OCI-LY7 (cell line): ENCODE measurements around the gene ATG9A. TPM values are rescaled to one million over a fixed set of nuclear protein-coding genes. Genes with fewer than 3 reads are reported as not detected.

Experiments
- BruUV-seq: library from RNA; stranded (reverse); fragments of 400-500 nt; replicated peaks from 2 replicates; lab custom pipeline; 2021; lab: Mats Ljungman, UMichigan
- CTCF ChIA-PET: fragments of 300-600 bp; sonication (Branson Sonifier 250); formaldehyde crosslinking; loops from one replicate; lab custom pipeline; 2022; ENCODE audit warnings: antibody characterized with exemption; ENCODE audit not compliant: unreplicated experiment; lab: Charles Lee
- POLR2A ChIA-PET: fragments of 300-600 bp; sonication (Branson Sonifier 250); formaldehyde crosslinking; loops from one replicate; lab custom pipeline; 2022; ENCODE audit warnings: antibody characterized with exemption; lab: Charles Lee
- DNase-seq: peaks from one replicate; pipeline ENCODE4 v3.0.0-alpha.2; 2015; ENCODE audit warnings: low spot score
- H2AFZ ChIP-seq: fragments of 200-600 bp; sonication (generic), shearing (Covaris generic); 2 replicates; pipeline ENCODE4 v1.6.1; 2014; ENCODE audit warnings: mild to moderate bottlenecking, antibody characterized with exemption, low read length, moderate library complexity
- H3K27ac ChIP-seq: fragments of 200-600 bp; sonication (generic); 2 replicates; pipeline ENCODE4 v1.5.1; 2014; ENCODE audit warnings: mixed run types, low read depth, mild to moderate bottlenecking, moderate library complexity, low read length, inconsistent platforms; ENCODE audit not compliant: poor library complexity, severe bottlenecking
- H3K36me3 ChIP-seq: fragments of 200-600 bp; sonication (generic); 2 replicates; pipeline ENCODE4 v1.6.1; 2014; ENCODE audit warnings: mild to moderate bottlenecking, antibody characterized with exemption, low read length, moderate library complexity, mixed read lengths; ENCODE audit not compliant: insufficient read depth
- H3K4me1 ChIP-seq: fragments of 200-600 bp; sonication (generic); 2 replicates; pipeline ENCODE4 v1.5.1; 2014; ENCODE audit warnings: mild to moderate bottlenecking, low read length; ENCODE audit not compliant: insufficient read depth, poor library complexity, severe bottlenecking
- H3K4me2 ChIP-seq: fragments of 200-600 bp; sonication (generic); 2 replicates; pipeline ENCODE4 v1.6.1; 2014; ENCODE audit warnings: mild to moderate bottlenecking, low read length
- H3K4me3 ChIP-seq: fragments of 200-600 bp; sonication (generic); 2 replicates; pipeline ENCODE4 v1.5.1; 2014; ENCODE audit warnings: mild to moderate bottlenecking, low read depth, low read length; ENCODE audit not compliant: poor library complexity, severe bottlenecking
- H3K79me2 ChIP-seq: fragments of 200-600 bp; sonication (generic); 2 replicates; pipeline ENCODE4 v1.6.1; 2016; ENCODE audit warnings: low read depth, mild to moderate bottlenecking, low read length, moderate library complexity, mixed read lengths; ENCODE audit not compliant: insufficient read depth
- H3K9me2 ChIP-seq: fragments of 200-600 bp; sonication (generic); 2 replicates; pipeline ENCODE4 v1.6.1; 2016; ENCODE audit warnings: mild to moderate bottlenecking, low read length, mixed read lengths; ENCODE audit not compliant: insufficient read depth
- H3K9me3 ChIP-seq: fragments of 200-600 bp; sonication (generic); 2 replicates; pipeline ENCODE4 v1.6.1; 2014; ENCODE audit warnings: mild to moderate bottlenecking, mixed run types, low read length, mixed read lengths
- H4K20me1 ChIP-seq: fragments of 200-600 bp; sonication (generic); 2 replicates; pipeline ENCODE4 v1.6.1; 2014; ENCODE audit warnings: mild to moderate bottlenecking, antibody characterized with exemption, low read length, moderate library complexity, mixed read lengths; ENCODE audit not compliant: insufficient read depth
- EZH2phosphoT487 ChIP-seq: fragments of 200-600 bp; sonication (generic); IDR thresholded peaks from 2 replicates; pipeline ENCODE4 v1.6.1; 2018; ENCODE audit warnings: low read depth, borderline replicate concordance, mild to moderate bottlenecking, mixed run types, antibody characterized with exemption, low read length, moderate library complexity, mixed read lengths
- intact Hi-C: fragments of 100-400 bp; cut with micrococcal nuclease; formaldehyde crosslinking; loops from one replicate; pipeline ENCODE4 v1.10.0; 2022; ENCODE audit not compliant: unreplicated experiment
- total RNA-seq, 2 experiments: library from RNA; depleted of rRNA in 1 of 2; stranded (reverse); fragments of >200 nt in 1 of 2; shearing (Covaris generic) in 1 of 2; gene quantifications; 2 replicates each; pipeline ENCODE4 v1.2.3, GENCODE V29; 2014 to 2022
- TF ChIP-seq, protein P1 (sequence below): fragments of 200-600 bp; sonication (generic); conservative IDR thresholded peaks from 2 replicates; pipeline ENCODE4 v1.5.1; 2014; ENCODE audit warnings: mild to moderate bottlenecking, antibody characterized with exemption, low read length, moderate library complexity, mixed read lengths

ATG9A gene
- total RNA-seq, 2 experiments from 2014 or later = 22.2 to 23.4 TPM

DNA sequence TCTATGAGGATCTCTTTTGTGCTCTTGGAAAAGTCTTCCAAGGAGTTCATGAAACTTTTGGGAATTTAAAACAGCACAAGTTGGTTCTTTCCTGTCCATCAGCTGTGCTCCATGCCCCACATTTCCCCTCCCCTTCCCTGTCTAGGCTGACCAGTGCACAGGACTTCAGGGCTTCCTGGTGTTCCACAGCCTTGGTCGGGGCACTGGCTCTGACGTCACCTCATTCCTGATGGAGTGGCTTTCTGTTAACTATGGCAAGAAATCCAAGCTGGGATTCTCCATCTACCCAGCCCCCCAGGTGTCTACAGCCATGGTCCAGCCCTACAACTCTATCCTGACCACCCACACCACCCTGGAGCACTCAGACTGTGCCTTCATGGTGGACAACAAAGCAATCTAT, 41.6 kb upstream of the ATG9A start:
- H3K27ac ChIP-seq = no peak overlapping the region
- ChIA-PET POLR2A (no interaction called here), CTCF (interaction anchor here (0.8 kb wide), 1 partner anchor 24 kb away, joined by 3 read pairs; no protein-coding TSS in a partner anchor)
- no peaks in the 10 kb centered on the region for H3K36me3 ChIP-seq
- no peaks in the 10 kb centered on the region for H4K20me1 ChIP-seq
- no peak overlapping the region for H3K4me2 ChIP-seq
- no peaks in the 10 kb centered on the region for H3K79me2 ChIP-seq
- no peaks in the 10 kb centered on the region for H3K9me2 ChIP-seq
- DNase-seq = no peak
- no peaks in the 10 kb centered on the region for H3K9me3 ChIP-seq
- H3K4me1 ChIP-seq = peaks cover 3% of the 10 kb centered on the region
- no TSS peak for BruUV-seq
- no peak overlapping the region for H3K4me3 ChIP-seq
- TF ChIP-seq, protein P1, sequence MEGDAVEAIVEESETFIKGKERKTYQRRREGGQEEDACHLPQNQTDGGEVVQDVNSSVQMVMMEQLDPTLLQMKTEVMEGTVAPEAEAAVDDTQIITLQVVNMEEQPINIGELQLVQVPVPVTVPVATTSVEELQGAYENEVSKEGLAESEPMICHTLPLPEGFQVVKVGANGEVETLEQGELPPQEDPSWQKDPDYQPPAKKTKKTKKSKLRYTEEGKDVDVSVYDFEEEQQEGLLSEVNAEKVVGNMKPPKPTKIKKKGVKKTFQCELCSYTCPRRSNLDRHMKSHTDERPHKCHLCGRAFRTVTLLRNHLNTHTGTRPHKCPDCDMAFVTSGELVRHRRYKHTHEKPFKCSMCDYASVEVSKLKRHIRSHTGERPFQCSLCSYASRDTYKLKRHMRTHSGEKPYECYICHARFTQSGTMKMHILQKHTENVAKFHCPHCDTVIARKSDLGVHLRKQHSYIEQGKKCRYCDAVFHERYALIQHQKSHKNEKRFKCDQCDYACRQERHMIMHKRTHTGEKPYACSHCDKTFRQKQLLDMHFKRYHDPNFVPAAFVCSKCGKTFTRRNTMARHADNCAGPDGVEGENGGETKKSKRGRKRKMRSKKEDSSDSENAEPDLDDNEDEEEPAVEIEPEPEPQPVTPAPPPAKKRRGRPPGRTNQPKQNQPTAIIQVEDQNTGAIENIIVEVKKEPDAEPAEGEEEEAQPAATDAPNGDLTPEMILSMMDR = no peak
- TF ChIP-seq EZH2phosphoT487 = no peak
- no peak overlapping the region for H2AFZ ChIP-seq
- intact Hi-C loops = loop anchor here (10.0 kb wide), 1 partner anchor 386 kb away; the partner anchor contains the start of gene WNT10A

DNA sequence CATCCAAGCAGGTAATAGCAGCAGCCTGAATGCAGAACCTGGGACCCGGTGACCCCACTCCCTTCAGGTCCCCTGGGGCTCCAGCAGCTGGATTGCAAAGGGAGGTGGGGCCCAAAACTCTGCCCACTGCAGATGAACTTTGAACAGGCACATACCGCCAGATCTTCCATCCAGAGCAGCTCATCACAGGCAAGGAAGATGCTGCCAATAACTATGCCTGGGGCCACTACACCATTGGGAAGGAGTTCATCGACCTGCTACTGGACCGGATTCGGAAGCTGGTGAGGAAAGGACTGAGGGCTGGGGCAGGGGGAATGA, 40.6 kb upstream of the ATG9A start:
- no peak for DNase-seq
- no peaks in the 10 kb centered on the region for H3K79me2 ChIP-seq
- no peaks in the 10 kb centered on the region for H3K9me2 ChIP-seq
- H3K4me1 ChIP-seq = no peaks in the 10 kb centered on the region
- ChIA-PET CTCF (interaction anchor here (0.9 kb wide), 1 partner anchor 9 kb away, joined by 3 read pairs; the partner anchor contains the start of gene DNAJB2), POLR2A (interaction anchor here (0.6 kb wide), 1 partner anchor 610 kb away, joined by 3 read pairs; the partner anchor contains the start of genes BCS1L and ZNF142)
- H4K20me1 ChIP-seq = no peaks in the 10 kb centered on the region
- no peak overlapping the region for H2AFZ ChIP-seq
- BruUV-seq = no TSS peak
- TF ChIP-seq, protein P1 = no peak
- no peak for TF ChIP-seq EZH2phosphoT487
- intact Hi-C loops = loop anchor here (10.0 kb wide), 1 partner anchor 385 kb away; the partner anchor contains the start of gene WNT10A
- H3K27ac ChIP-seq = no peak overlapping the region
- no peak overlapping the region for H3K4me3 ChIP-seq
- no peaks in the 10 kb centered on the region for H3K9me3 ChIP-seq
- H3K4me2 ChIP-seq = no peak overlapping the region
- no peaks in the 10 kb centered on the region for H3K36me3 ChIP-seq

DNA sequence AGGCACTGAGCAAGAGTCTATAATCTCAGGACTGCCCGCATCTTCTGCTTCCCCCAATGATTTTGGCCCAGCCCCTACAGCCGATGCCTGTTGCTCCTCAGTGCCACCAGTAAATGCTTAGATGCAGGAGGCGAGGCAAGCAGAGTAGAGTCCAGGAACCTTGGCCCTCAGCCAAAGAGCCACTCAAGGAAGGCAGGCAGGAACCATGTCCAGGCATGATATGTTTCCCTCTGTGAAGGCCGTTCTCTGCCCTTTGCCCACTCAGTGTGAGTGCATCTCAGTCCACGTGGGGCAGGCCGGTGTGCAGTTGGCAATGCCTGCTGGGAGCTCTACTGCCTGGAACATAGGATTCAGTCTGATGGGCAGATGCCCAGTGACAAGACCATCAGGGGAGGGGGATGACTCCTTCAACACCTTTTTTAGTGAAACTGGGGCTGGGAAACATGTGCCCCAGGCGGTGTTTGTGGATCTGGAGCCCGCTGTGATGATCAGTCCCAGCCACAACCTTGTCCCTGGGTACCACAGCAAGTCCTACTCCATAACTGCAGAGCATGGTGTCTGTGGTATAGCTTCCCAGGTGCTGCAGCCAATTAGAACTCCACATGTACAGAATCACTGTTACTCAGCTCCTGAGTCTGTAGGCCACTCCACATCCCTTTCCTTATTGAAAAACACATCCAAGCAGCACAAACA, 40.1 kb upstream of the ATG9A start:
- Histone ChIP-seq H3K4me3 (no peak overlapping the region), H3K27ac (no peak overlapping the region), H3K79me2 (no peaks in the 10 kb centered on the region), H3K9me3 (no peaks in the 10 kb centered on the region), H3K36me3 (no peaks in the 10 kb centered on the region), H4K20me1 (no peaks in the 10 kb centered on the region), H3K4me1 (no peaks in the 10 kb centered on the region), H3K4me2 (no peak overlapping the region), H3K9me2 (no peaks in the 10 kb centered on the region), H2AFZ (no peak overlapping the region)
- no TSS peak for BruUV-seq
- intact Hi-C loops = loop anchor here (10.0 kb wide), 1 partner anchor 385 kb away; the partner anchor contains the start of gene WNT10A
- CTCF ChIA-PET = no interaction called here
- TF ChIP-seq EZH2phosphoT487 = no peak
- TF ChIP-seq, protein P1 = no peak
- POLR2A ChIA-PET = interaction anchor here (0.6 kb wide), 1 partner anchor 610 kb away, joined by 3 read pairs; the partner anchor contains the start of genes BCS1L and ZNF142
- DNase-seq = no peak
